KOPT-K1 (cell line): ENCODE results near the gene TTF1.

Experiments
- H3K27ac ChIP-seq: fragments of 200-600 bp; sonication (generic); 2 replicates; pipeline ENCODE4 v1.5.1; 2016; ENCODE audit warnings: antibody characterized with exemption, mild to moderate bottlenecking, low read depth, low read length; ENCODE audit not compliant: poor library complexity, severe bottlenecking
- H3K36me3 ChIP-seq: fragments of 200-600 bp; sonication (generic); 2 replicates; pipeline ENCODE4 v1.5.1; 2017; ENCODE audit warnings: antibody characterized with exemption, mild to moderate bottlenecking, low read length, moderate library complexity; ENCODE audit not compliant: insufficient read depth
- H3K9me3 ChIP-seq: fragments of 200-600 bp; sonication (generic); 2 replicates; pipeline ENCODE4 v1.5.1; 2017; ENCODE audit warnings: antibody characterized with exemption, low read length, mild to moderate bottlenecking; ENCODE audit not compliant: insufficient read depth, poor library complexity, severe bottlenecking

TTF1 gene

GRCh38 chr9:132406554-132407122 is at the start of gene TTF1:
Gene TTF1 (minus strand): TSS chr9:132406840. CDS start chr9:132402821, 4,019 bp downstream.
- H3K27ac ChIP-seq = peak within 1 kb of the TSS; percentile 95
- H3K9me3 ChIP-seq = no peaks in the 10 kb centered on the region

GRCh38 chr9:132456241-132456640 is 49.6 kb upstream of the TTF1 start:
- Histone ChIP-seq H3K36me3 (no peaks in the 10 kb centered on the region), H3K27ac (no peak overlapping the region), H3K9me3 (no peaks in the 10 kb centered on the region)

More at GRCh38 chr9:132406554-132407122, at the start of gene TTF1:
- H3K36me3 ChIP-seq = peaks cover 22% of the 10 kb centered on the region

GRCh38 chr9:132451276-132451675 is 44.6 kb upstream of the TTF1 start:
- H3K9me3 ChIP-seq = no peaks in the 10 kb centered on the region
- H3K27ac ChIP-seq = no peak overlapping the region
- no peaks in the 10 kb centered on the region for H3K36me3 ChIP-seq

GRCh38 chr9:132447902-132448301 is 41.3 kb upstream of the TTF1 start:
- Histone ChIP-seq H3K9me3 (no peaks in the 10 kb centered on the region), H3K27ac (no peak overlapping the region), H3K36me3 (no peaks in the 10 kb centered on the region)

- no peaks in the 10 kb centered on the region for H3K9me3 ChIP-seq
- H3K36me3 ChIP-seq = no peaks in the 10 kb centered on the region
- no peak overlapping the region for H3K27ac ChIP-seq
These were observed 40.7 kb upstream of the TTF1 start for GRCh38 chr9:132447346-132447745.

GRCh38 chr9:132446887-132447286 is 40.2 kb upstream of the TTF1 start:
- no peaks in the 10 kb centered on the region for H3K36me3 ChIP-seq
- no peaks in the 10 kb centered on the region for H3K9me3 ChIP-seq
- no peak overlapping the region for H3K27ac ChIP-seq

- Histone ChIP-seq H3K36me3 (no peaks in the 10 kb centered on the region), H3K9me3 (no peaks in the 10 kb centered on the region), H3K27ac (no peak overlapping the region)
These were observed 37.4 kb upstream of the TTF1 start for GRCh38 chr9:132443951-132444607.

- Histone ChIP-seq H3K27ac (no peak overlapping the region), H3K9me3 (no peaks in the 10 kb centered on the region), H3K36me3 (no peaks in the 10 kb centered on the region)
These were observed 34.8 kb upstream of the TTF1 start for GRCh38 chr9:132441404-132441803.

- Histone ChIP-seq H3K36me3 (no peaks in the 10 kb centered on the region), H3K27ac (no peak overlapping the region)
These were observed 34.1 kb upstream of the TTF1 start for GRCh38 chr9:132440735-132441134.

GRCh38 chr9:132439153-132439552 is 32.5 kb upstream of the TTF1 start:
- H3K36me3 ChIP-seq = no peaks in the 10 kb centered on the region
- H3K27ac ChIP-seq = no peak overlapping the region
- H3K9me3 ChIP-seq = no peaks in the 10 kb centered on the region

More at GRCh38 chr9:132440735-132441134, 34.1 kb upstream of the TTF1 start:
- no peaks in the 10 kb centered on the region for H3K9me3 ChIP-seq

GRCh38 chr9:132434881-132435280 is 28.2 kb upstream of the TTF1 start:
- Histone ChIP-seq H3K36me3 (no peaks in the 10 kb centered on the region), H3K27ac (no peak overlapping the region), H3K9me3 (no peaks in the 10 kb centered on the region)

- H3K9me3 ChIP-seq = no peaks in the 10 kb centered on the region
- H3K27ac ChIP-seq = no peak overlapping the region
- H3K36me3 ChIP-seq = no peaks in the 10 kb centered on the region
These were observed 24.4 kb upstream of the TTF1 start for GRCh38 chr9:132430998-132431397.

- Histone ChIP-seq H3K27ac (no peak overlapping the region), H3K36me3 (no peaks in the 10 kb centered on the region)
These were observed 20.2 kb upstream of the TTF1 start for GRCh38 chr9:132426639-132427414.

GRCh38 chr9:132425675-132426062 is 19.0 kb upstream of the TTF1 start:
- H3K36me3 ChIP-seq = no peaks in the 10 kb centered on the region
- H3K9me3 ChIP-seq = no peaks in the 10 kb centered on the region
- H3K27ac ChIP-seq = no peak overlapping the region

More at GRCh38 chr9:132426639-132427414, 20.2 kb upstream of the TTF1 start:
- H3K9me3 ChIP-seq = no peaks in the 10 kb centered on the region

GRCh38 chr9:132424857-132425674 is 18.4 kb upstream of the TTF1 start:
- no peaks in the 10 kb centered on the region for H3K9me3 ChIP-seq
- no peak overlapping the region for H3K27ac ChIP-seq

More at GRCh38 chr9:132424857-132425674, 18.4 kb upstream of the TTF1 start:
- no peaks in the 10 kb centered on the region for H3K36me3 ChIP-seq
